ENCODE data around the gene OSBPL5.
"Not testable (repeated sequence)": the region's sequence is repeated elsewhere in the genome, so short reads cannot be mapped to it uniquely, and the experiment has no call there.

The OSBPL5 gene

GRCh38 chr11:3080733-3081385 lies 84.3 kb downstream of the OSBPL5 start:
- DNase-seq (ENCODE audit: low spot score): no peak

GRCh38 chr11:3080104-3080503 lies 85.0 kb downstream of the OSBPL5 start:
- DNase-seq (ENCODE audit: low spot score): no peak

- DNase-seq (ENCODE audit: low spot score): no peak
These were observed 87.2 kb downstream of the OSBPL5 start for GRCh38 chr11:3077846-3078440.

- DNase-seq (ENCODE audit: low spot score): no peak
These were observed 87.8 kb downstream of the OSBPL5 start for GRCh38 chr11:3077189-3077836.

DNA sequence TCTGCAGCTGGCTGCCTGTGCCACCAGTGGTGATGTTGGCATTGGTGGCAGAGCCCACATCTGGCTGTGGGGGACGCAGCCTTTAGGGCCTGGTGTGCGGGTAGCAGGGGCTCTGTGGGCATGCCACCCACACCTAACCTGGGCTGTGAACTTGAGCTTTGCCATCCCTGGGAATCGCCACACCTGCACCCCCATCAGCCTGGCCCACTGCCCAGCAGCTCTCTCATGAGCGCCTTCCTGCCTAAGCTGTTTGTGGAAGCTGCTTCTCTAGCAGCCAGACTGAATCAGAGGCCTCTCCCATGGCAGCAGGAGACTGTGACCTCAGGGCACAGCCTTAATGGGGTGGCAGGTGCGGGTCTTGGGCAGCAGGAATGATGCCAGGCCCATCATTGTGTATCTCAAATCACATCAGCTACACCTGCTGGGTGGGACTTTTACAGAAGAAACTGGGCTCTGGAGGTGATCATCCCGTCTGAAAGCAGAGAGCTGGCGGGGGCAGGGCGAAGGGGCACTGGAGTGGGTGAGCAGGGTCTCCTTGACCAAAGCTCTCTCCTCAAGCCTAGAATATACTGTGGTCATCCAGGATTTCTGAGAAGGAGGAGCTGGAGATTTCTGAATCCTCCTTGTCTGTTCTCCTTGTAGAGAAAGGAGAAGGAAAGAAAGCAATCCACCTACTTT lies 90.1 kb downstream of the OSBPL5 start:
- DNase-seq (ENCODE audit: low spot score): no peak

DNA sequence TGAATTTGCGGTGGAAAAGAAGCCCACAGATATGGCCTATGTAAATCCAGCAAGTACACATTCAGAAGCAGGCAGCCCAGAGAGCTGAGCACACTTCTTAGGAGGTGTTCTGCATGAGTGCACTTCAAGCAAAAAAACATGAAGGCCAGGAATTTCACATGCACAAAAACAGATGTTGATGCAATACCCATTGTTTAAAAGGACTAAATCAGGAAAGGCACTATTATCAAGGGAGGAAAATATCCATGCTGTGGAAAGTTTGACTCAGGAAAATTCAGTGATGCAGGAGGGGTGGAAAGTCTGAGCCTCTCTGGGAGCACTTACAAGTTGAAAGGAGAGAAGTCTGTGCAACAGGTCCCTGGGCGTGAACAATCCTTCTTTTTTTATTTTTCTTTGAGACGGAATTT lies 92.1 kb downstream of the OSBPL5 start:
- DNase-seq (ENCODE audit: low spot score): peak; percentile 48

DNA sequence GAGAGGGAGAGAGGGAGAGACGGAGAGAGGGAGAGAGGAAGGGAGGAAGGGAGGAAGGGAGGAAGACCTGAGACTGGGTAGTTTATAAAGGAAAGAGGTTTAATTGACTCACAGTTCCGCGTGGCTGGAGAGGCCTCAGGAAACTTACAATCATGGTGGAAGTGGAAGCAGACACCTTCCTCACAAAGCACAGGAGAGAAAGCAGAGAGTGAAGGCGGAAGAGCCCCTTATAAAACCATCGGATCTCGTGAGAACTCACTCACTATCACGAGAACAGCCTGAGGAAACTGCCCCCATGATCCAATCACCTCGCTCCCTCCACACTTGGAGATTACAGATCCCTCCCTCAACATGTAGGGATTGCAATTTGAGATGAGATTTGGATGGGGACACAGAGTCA lies 95.7 kb downstream of the OSBPL5 start:
- no peak for DNase-seq (ENCODE audit: low spot score)

GRCh38 chr11:3066308-3066707 lies 98.8 kb downstream of the OSBPL5 start:
- DNase-seq (ENCODE audit: low spot score): not testable (repeated sequence)

DNA sequence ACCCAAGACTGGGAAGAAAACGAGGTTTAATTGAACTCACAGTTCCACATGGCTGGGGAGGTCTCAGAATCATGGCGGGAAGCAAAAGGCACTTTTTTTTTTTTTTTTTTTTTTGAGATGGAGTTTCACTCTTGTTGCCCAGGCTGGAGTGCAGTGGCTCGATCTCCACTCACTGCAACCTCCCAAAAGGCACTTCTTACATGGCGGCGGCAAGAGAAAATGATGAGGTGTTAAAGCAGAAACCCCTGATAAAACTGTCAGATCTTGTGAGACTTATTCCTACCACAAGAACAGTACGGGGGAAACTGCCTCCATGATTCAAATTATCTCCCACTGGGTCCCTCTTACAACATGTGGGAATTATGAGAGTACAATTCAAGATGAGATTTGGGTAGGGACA lies 100.4 kb downstream of the OSBPL5 start:
- not testable (repeated sequence) for DNase-seq (ENCODE audit: low spot score)

- DNase-seq (ENCODE audit: low spot score): not testable (repeated sequence)
These were observed 101.2 kb downstream of the OSBPL5 start for GRCh38 chr11:3063876-3064275.

DNA sequence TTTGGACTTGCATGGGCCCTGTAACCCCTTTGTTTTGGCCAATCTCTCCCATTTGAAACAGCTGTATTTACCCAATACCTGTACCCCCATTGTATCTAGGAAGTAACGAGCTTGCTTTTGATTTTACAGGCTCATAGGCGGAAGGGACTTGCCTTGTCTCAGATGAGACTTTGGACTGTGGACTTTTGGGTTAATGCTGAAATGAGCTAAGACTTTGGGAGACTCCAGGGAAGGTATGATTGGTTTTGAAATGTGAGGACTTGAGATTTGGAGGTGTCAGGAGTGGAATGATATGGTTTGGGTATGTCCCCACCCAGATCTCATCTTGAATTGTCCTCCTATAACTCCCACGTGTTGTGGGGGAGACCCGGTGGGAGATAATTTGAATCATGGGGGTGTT lies 101.7 kb downstream of the OSBPL5 start:
- not testable (repeated sequence) for DNase-seq (ENCODE audit: low spot score)

- no peak for DNase-seq (ENCODE audit: low spot score)
These were observed 104.6 kb downstream of the OSBPL5 start for GRCh38 chr11:3060436-3061025.

- DNase-seq (ENCODE audit: low spot score): peak; percentile 76
These were observed 106.1 kb downstream of the OSBPL5 start for GRCh38 chr11:3058753-3059664.

DNA sequence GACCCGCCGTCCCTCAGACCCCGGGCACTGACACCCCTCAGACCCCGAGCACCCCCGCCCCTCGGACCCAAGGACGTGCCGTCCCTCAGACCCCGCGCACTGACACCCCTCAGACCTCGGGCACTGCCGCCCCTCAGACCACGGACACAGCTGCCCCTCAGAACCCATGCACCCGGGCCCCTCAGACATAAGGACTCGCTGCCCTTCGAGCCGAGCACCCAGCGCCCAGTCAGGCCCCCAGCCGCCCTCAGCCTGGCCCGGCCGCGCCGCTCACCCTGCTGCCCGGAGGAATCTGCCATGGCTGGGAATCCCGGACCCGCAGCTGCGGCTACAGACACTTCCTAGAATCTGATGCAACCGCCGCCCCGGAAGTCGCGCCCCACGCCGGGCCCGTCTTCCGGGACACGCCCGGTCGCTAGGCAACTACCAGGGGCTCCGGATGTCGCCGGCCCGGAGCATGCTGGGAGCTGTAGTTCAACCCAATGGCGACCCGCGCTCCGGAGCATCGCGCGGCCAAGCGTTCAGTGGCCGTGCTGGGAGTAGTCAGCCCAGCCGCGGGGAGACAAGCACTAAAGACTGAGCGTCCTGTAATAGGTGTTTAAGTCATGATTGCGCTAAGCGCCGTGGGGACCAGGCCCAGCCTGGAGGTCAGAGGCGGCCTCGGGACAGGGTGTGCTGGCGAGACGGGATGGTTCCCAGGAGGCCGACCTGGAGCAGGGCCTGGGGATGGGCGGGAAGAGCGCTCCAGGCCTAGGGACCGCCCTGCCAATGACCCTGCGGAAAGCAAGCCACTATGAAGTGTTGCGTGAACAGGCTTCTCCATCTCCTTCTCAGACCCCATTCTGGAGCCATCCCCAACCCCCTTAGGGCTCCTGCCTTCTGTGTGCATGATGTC lies 107.8 kb downstream of the OSBPL5 start, which contains the start of gene CARS1:
Gene CARS1, minus strand, starts transcription at position 355 of the 895 bp plus-strand sequence. Its CDS starts 56 bp downstream, at position 299.
- peak; percentile 96 for DNase-seq (ENCODE audit: low spot score)

DNA sequence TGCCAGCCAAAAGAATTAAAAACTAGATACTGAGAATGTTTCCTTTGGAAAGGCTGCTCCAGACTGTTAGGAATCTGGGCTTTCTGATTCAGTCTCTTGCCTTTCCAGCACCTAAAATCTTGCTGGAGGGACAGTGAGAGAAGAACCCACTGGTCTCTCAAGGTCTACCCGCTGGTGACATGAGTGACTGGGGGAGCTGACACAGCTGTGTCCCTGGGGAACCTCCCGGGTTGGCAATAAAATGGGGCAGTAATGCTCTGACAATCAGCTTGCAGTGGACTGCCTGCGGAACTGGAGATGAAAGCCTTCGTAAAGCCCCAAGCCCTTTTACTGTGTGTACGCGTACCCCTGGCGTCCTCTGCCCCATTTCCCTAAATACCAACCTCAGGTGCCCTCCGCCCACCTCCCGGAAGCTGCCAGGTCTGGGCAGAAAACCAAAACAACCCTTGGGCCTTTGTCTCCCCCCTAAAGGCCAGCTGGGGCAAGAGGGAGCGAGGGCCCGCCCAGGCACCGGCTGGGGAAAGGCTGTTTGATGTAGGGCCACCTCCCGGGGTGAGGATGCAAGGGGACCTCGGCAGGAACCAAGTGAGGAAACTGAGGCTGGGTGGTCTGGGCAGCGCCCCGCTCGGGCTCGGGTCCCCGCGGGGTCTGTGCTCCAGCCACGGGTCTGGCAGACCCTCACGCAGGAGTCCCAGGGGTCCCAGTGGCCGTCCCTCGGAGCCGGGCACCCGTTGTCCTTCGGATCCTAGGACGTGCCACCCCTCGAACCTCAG lies 108.6 kb downstream of the OSBPL5 start:
- DNase-seq (ENCODE audit: low spot score): no peak

DNA sequence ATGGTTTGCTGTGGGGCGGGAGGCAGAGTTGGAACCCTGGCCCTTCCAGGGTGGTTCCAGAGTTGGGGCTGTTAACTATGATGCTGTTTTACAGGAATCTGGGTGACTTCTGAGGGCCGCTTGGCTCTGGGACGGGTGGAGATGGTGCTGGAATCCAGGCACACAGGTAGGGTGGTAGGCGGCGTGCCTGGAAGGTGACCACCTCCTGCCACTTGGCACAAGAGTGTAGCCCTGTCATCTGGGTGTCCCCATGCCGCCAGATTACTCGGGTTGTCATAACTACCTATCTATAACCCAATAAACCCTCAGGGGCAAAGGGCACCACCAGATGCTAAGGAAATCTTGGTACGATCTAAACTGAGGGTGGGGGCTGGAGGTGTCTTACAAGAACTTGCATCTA lies 109.2 kb downstream of the OSBPL5 start:
- DNase-seq (ENCODE audit: low spot score): no peak

GRCh38 chr11:3052567-3052966 lies 112.5 kb downstream of the OSBPL5 start:
- DNase-seq (ENCODE audit: low spot score): no peak

DNA sequence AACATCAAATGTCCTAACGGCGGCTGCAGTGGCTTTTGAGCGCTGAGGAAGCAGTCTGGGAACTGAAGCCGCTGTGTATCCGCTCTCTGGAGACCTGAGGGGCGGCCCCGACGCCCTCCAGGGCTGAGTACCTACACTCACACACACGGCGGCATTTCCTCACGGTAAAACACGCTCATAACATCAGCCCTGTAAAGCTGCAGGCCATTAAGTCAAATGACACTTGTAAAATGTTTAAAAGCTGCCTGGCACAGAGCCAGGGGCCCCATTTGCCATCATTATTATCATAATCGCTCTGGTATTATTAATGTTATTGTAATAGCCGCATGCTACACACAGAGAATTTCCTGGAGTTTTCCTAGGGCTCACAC lies 113.0 kb downstream of the OSBPL5 start:
- DNase-seq (ENCODE audit: low spot score): no peak
